Inflammatory macrophage (primary cell): ENCODE measurements around the gene PKN3.
"Not testable (repeated sequence)": the region's sequence is repeated elsewhere in the genome, so short reads cannot be mapped to it uniquely, and the experiment has no call there.

ENCODE experiments used
- DNase-seq, 2 donors: peaks; one replicate each; pipeline ENCODE4 v3.0.0-alpha.2; 2020 to 2022

Gene PKN3

DNA sequence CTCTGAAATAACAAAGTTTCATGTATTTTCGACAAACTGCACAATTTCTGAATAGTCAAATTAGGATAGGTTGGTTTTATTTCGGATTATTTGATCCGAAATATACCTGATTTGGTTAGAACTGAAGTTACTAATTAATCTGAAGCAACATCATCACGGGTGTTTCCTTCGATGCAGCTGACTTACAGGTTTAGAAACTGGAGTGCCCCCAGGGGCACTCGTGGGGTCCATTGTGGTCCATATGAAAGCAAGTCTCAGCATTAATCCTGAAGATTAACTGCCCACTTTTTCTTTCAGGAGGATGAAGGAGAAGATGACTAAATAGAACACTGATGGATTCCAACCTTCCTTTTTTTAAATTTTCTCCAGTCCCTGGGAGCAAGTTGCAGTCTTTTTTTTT is 8.0 kb upstream of the PKN3 start:
- no peak for DNase-seq

DNA sequence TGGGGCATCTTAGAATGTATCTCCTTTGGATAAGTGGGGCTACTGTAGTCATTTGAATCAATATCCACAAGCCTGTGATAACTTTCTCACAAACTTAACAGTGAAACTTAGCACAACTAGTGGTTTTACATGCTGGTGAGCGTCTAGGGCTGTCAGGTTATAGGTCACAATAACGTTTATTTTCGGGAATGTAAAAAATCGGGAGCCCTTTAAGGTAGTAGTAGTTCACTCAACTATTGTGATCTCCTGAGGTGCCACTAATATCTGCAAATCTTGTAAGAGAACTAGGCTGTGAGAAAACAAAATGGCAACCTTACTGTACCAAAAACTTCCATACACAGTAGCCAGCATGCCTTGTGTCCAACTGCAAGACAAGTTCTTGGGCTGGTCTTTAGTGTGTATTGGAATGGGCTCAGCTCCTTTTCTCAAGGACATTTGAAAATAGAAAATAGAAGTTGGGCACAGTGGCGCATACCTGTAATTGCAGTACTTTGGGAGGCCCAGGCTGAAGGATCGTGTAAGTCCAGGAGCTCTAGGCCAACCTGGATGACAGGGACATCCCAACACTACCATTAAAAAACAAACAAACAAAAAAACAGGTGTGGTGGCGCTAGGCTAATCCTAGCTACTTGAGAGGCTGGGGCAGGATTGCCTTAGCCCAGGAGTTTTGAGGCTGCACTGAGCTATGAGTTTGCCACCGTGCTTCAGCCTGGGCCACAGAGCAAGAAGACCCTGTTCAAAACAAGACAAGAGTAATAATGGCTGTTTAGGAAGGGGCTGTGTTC is 5.2 kb upstream of the PKN3 start:
- no peak for DNase-seq

DNA sequence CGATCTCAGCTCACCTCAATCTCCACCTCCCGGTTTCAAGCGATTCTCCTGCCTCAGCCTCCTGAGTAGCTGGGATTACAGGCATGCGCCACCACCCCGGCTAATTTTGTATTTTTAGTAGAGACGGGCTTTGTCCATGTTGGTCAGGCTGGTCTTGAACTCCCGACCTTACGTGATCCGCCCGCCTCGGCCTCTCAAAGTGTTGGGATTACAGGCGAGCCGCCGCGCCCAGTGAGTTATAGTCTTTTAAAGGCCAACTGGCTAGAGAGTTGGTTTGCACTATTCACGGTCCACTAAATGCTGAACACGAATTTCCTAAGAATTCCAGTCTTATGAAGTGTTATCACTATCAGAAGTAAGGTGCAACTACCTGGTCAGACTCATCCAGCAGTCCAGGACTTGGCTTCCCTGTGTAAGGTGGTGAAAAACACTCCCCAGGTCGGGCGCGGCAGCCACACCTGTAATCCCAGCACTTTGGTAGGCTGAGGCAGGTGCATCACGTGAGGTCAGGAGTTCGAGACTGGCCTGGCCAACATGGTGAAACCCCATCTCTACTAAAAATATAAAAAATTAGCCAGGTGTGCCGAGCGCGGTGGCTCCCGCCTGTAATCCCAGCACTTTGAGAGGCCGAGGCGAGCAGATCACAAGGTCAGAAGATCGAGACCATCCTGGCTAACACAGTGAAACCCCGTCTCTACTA is 3.1 kb upstream of the PKN3 start:
- DNase-seq = not testable (repeated sequence)

DNA sequence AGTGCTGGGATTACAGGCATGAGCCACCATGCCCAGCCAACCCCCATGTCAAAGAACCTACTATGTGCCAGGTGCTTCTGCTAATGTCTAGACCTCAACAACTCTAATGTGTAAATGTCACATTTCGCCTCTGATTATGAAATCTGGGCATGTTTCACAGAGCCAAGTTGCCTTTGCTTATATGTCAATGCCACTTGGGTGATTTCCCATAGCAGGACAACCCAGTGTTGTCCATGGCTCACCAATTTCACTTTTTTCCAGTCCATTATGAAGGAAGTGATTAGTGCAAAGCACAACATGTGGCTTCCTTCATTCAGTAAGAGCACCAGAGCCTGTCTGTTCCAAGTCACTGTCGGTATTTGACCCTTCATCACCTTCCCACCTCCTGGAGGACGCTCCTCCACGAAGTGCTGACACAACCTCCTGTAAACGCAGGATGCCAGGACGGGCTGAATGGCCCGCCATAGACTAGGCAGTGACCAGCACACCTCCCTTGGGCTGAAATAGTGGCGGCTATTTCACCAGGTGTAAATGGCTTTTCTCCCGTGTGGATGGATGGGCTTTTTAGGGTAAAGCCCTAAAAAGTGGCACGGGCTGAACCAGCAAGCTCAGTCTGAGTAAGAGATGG is 962 bp upstream of the PKN3 start:
- DNase-seq = no peak

DNA sequence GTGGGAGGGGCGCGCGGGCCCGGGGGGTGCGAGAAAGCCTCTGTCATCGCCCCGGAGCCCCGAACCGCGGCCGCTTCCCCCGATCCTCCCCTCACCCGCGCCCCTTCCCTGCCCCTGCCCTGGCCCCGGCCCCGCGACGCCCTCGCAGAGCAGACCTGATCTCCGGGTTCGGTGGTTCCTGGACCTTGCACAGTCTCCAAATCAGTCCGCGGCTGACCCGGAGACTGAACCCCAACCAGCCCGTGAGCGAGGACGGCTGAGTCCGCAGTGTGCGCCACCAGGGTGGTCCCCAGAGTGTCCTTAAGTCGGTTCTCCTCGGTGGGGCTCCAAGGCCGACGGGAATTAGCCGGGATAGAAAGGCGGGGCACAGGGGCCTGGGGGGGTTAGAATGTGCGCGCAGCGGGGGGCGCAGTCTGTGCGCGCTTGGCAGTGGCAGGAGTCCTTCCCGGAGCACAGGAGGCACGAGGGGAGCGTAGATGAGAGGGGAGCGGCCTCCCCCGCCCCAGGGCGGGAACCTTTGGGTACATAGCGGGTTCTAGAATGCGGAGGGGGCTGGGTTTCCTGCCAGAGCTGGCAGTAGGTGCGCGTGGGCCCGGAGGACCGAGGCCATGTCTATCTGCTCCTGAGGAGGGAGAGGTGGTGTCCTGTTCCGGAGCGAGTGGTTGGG is 779 bp downstream of the PKN3 start:
- DNase-seq = no peak

DNA sequence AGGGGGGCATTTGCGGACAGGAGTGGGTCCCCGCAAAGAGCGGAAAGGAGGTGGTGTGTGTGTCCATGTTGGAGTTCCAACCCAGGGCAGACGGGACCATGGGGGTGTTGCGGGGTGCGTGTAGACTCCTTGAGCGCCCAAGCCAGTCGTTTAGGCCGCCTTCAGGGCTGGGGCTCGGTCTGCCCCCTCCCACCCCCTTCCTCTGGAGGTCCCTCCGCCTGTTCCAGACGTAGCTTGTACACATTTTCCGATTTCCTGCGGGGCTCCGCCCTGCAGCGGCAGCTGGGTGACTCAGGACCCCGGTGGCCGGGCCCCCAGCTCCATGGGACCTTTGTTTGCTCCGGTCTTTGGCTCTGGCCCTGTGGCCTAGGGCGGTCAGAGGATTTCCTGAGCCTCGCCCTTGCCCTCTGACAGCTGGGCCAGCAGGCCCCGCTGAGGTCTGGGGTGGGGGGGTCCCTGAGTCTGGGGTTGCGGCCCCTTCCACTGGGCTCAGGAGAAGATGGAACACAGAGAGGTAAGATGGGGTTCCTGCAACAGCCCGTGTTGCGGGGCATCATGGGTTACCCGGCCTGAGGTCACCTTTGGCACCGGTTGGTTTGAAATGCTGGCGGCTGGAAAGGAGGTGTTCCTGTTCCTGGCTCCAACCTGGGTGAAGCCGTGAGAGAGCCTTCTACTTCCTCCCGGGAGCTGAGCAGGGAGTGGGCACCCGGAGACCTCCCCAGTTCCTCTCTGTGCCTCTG is 1.5 kb downstream of the PKN3 start:
- DNase-seq = no peak

DNA sequence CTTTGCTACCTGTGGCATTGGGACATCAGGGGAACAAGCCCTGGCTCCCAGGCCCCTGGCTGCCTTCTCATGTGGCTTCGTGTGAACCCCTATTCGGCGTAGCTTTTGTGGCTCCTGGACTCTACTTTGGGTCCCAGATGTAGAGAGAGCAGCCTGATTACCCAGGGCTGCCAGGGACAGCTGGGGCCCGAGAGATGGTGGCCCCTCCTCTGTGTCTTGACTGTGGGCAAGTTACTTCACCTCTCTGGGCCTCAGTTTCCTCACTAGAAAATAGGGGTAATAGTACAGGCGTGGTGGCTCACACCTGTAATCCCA is 2.0 kb downstream of the PKN3 start:
- no peak for DNase-seq

DNA sequence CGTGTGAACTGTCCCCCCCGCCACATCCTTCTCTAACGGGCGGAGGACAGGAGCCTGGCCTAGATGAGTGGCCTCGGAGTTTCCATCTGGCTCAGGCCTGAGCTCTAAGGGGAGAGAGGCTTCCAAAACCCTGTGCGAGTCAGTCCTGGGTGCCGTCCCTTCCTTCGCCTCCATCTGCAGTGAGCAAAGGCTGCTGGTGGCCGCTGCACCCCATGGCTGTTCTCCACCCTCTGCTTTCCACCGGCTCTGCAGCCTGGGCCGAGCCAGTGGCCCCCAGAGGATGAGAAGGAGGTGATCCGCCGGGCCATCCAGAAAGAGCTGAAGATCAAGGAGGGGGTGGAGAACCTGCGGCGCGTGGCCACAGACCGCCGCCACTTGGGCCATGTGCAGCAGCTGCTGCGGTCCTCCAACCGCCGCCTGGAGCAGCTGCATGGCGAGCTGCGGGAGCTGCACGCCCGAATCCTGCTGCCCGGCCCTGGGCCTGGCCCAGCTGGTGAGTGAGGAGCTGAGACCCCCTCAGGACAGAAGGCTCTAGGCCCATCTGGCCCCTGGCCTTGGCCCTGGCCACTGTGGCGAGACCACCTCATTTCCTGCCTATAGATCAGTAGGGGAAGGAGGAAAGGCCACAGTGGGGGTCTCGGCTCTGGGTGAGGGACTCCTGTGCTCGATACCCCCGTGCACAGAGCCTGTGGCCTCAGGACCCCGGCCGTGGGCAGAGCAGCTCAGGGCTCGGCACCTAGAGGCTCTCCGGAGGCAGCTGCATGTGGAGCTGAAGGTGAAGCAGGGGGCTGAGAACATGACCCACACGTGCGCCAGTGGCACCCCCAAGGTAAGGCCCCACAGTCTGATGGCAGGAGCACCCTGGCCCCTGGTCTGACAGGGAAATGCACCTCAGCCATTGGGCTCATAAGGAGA is 3.0 kb downstream of the PKN3 start:
- DNase-seq = no peak

DNA sequence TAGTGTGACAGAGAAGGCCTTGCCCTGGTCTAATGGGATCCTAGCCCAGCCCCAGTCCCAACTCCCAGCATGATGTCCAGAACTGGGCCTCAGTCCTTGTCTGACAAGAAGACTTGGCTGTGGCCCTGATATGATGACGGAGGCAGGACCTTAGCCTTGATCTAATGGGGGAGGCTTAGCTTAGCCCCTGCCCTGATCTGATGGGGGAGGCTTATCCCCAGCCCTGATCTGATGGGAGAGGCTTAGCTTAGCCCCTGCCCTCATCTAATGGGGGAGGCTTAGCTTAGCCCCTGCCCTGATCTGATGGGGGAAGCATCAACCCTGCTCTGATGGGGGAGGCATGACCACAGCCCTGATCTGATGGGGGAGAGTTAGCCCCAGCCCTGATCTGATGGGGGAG is 3.7 kb downstream of the PKN3 start:
- no peak for DNase-seq

DNA sequence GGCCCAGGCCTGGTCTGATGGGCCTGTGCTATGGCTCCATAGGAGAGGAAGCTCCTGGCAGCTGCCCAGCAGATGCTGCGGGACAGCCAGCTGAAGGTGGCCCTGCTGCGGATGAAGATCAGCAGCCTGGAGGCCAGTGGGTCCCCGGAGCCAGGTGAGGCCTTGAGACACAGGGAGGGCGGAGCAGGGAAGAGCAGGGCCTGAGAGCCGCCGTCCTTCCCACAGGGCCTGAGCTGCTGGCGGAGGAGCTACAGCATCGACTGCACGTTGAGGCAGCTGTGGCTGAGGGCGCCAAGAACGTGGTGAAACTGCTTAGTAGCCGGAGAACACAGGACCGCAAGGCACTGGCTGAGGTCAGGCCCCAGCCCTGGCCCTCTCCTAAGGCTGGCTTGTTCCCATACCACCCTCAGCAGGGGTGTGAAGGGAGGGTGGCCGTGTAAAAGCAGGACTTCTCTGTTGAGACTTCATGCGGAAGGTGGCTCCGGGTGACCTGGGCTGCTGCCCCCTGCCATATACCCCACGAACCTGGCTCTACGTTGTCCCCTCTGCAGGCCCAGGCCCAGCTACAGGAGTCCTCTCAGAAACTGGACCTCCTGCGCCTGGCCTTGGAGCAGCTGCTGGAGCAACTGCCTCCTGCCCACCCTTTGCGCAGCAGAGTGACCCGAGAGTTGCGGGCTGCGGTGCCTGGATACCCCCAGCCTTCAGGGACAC is 4.5 kb downstream of the PKN3 start:
- no peak for DNase-seq

DNA sequence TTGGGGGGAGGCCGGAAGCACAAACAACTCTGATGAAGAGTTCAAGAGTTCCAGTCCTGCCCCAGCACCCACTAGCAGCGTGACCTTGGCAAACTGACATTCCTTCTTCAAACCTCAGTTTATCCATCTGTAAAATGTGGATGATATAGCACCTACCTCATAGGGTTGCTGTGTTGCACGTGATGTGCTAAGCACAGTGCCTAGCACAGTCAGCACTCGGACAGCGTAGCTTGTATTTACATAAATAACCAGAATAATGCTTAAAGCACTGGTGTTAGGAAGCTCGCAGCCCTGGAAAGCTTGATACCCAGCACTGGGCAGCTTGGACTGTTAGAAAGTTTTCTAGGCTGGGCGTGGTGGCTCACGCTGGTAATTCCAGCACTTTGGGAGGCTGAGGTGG is 5.1 kb downstream of the PKN3 start:
- DNase-seq = no peak

DNA sequence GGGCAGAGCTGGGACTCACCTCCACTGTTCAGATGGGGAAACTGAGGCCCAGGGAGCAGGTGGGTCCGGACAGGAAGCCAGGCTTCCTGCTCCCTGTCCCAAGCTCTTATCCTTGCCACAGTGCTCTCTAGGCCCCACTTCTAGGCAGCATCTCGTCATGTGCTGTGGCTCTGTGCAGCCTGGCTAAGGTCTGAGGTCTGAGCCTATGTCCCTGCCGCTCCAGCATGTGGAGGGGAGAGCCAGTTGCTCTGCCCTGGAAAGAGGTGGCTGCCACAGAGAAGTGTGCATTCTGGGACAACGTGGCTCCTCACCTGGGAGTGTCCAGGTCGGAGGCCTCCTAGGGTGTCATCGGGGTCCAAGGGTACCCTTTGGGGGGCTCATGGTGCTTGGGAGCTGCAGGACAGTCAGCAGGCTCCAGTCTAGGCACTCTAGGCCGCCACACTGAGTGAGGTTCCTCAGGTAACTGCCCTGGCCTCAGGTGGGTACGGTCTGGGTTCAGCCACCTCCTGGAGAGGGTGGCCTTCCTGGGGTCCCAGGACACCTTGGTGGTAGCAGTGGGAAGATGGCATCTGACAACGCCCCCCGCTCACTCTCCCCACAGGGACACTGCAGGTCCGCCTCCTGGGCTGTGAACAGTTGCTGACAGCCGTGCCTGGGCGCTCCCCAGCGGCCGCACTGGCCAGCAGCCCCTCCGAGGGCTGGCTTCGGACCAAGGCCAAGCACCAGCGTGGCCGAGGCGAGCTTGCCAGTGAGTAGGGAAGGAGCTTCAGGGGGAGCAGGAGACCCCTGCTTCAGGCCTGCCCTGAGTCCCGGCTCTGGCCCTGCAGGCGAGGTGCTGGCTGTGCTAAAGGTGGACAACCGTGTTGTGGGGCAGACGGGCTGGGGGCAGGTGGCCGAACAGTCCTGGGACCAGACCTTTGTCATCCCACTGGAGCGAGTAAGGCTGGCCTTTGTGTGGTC is 10.4 kb downstream of the PKN3 start:
- DNase-seq = no peak

DNA sequence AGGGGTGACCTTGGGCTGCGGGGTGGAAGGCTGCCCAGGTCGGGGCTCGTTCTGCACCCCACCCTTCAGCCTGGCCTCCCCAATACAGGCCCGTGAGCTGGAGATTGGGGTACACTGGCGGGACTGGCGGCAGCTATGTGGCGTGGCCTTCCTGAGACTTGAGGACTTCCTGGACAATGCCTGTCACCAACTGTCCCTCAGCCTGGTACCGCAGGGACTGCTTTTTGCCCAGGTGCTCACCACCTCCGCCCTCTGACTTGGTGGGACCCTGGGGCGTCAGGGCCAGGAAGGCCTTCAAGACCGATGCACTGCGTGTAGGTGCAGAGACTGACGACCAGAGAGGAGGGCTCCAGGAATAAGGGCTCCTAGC is 11.1 kb downstream of the PKN3 start:
- DNase-seq = no peak

DNA sequence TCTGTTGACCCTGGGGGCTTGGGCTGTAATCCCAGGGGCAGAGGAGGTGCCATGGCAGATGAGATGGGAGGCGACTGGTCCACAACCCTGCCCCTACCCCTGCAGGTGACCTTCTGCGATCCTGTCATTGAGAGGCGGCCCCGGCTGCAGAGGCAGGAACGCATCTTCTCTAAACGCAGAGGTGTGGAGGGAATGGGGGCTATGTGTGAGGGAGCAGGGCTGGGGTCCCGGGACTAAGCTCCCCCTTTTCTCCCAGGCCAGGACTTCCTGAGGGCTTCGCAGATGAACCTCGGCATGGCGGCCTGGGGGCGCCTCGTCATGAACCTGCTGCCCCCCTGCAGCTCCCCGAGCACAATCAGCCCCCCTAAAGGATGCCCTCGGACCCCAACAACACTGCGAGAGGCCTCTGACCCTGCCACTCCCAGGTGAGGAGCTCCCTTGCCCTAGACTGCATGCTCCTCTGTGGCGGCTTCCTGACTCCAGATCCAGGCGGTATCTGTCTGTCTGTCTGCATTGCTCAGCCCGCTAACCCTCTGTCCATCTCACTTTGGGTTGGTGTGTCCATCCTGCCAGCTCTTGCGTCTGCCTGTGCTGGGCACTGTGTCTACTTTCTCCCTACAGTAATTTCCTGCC is 11.8 kb downstream of the PKN3 start:
- DNase-seq = no peak

DNA sequence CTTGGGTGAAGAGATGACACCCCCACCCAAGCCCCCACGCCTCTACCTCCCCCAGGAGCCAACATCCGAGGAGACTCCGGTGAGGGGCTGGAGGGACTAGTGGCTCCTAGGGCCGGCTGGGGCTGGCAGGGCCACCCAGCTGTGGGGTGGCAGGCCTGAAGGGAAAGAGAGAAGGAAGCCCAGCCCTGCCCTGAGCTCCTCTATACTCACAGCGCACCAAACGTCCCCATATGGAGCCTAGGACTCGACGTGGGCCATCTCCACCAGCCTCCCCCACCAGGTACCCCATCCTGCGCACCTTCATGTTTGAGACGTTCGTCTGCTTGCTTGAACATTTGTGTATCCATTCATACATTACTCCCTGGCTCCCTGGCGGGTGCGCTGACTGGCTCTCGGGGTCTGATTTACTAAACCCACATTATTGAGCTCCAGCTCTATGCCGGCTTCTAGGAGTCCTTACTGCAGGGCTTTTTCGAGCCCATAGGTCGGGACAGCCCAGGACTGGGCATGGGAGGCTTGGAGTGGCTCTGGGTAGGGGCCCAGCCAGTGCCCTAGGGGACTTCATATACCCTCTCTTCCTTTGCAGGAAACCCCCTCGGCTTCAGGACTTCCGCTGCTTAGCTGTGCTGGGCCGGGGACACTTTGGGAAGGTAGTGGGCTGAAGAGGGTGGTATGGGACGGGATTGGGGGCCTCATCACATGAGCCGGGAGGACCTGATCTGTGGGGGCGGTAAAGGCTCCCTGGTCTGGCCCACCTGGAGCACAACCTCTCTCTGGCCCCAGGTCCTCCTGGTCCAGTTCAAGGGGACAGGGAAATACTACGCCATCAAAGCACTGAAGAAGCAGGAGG is 12.5 kb downstream of the PKN3 start:
- no peak for DNase-seq

DNA sequence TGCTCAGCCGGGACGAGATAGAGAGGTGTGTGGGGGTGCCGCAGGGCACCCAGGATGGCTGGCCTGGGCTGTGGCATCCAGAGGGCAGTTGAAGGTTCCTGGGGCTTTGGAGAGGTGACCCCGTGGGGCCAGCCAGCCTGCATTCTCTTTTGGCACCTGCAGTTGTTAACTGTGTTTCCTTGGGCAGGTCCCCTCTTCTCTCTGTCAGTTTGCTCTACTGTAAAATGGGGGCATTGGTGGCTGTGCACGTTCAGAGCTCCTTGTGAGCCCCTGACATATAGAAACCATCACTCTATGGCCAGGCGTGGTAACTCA is 13.1 kb downstream of the PKN3 start:
- DNase-seq = no peak

DNA sequence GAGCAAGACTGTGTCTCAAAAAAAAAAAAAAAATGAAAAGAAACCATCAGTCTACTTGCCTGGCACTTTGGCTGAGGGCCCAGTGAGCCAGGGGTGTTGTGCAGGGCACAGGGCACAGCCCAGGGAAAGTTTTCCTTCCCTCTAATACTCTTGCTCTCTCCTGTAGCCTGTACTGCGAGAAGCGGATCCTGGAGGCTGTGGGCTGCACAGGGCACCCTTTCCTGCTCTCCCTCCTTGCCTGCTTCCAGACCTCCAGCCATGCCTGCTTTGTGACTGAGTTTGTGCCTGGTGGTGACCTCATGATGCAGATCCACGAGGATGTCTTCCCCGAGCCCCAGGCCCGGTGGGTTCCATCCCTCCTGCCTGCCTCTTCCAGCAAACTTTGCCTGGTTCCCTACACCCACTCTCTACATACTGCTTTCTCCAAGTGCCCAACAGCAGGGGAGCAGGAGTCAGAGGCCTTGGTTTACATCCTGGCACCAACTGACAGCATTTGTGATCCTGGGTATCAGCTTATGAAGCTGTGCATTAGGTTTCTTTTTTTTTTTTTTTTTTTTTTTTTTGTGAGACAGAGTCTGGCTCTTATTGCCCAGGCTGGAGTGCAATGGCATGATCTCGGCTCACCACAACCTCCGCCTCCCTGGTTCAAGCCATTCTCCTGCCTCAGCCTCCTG is 14.4 kb downstream of the PKN3 start:
- no peak for DNase-seq

DNA sequence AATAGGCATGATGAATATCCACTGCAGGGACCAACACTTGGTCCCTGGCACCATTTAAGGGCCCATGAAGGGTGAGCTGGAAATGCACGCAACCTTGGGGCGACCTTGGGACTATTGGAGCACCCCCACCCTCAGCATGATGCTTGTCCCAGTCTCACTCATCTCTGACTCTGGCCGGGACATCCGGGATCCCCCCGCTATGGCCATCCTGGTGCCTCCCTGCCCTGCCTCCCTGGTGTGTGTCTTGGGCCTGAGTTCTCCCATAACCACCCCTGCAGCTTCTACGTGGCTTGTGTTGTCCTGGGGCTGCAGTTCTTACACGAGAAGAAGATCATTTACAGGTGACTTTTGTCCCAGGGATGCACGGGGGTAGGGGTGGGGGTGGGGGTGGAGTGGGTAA is 15.7 kb downstream of the PKN3 start:
- no peak for DNase-seq
